Measurements from ENCODE around the gene TMUB1.
"Not testable (repeated sequence)": the region's sequence is repeated elsewhere in the genome, so short reads cannot be mapped to it uniquely, and the experiment has no call there.

The TMUB1 gene

DNA sequence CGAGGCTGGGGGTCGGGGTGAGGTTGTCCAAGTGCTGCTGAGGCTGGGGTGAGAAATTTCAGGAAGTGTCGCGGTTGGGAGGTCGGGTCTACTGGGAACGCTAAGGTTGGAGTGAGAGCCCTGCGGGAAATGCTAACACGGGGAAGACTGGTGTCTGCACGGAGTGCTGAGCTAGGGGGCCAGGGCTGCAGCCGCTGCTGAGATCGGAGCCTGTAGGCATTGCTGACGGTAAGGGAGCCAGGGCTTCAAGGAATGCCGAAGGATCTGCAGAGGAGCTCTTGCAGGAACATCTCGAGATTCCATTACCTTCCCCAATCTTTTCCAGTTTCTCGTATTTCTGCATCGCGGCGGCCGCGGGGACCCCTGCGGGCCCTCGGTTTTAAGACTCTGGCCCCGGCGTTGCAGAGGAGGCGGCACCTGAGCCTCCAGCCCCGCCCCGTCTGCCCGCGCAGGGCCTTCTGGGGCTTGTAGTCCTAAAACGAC is 25.7 kb downstream of the TMUB1 start, which contains the start of gene CDK5:
Gene CDK5 (minus strand): TSS at position 392 of the 483 bp plus-strand sequence. CDS start 49 bp downstream, at position 343.
- DNase-seq (ENCODE audit: low read depth in 2 of 2, low spot score in 1 of 2): no peak

DNA sequence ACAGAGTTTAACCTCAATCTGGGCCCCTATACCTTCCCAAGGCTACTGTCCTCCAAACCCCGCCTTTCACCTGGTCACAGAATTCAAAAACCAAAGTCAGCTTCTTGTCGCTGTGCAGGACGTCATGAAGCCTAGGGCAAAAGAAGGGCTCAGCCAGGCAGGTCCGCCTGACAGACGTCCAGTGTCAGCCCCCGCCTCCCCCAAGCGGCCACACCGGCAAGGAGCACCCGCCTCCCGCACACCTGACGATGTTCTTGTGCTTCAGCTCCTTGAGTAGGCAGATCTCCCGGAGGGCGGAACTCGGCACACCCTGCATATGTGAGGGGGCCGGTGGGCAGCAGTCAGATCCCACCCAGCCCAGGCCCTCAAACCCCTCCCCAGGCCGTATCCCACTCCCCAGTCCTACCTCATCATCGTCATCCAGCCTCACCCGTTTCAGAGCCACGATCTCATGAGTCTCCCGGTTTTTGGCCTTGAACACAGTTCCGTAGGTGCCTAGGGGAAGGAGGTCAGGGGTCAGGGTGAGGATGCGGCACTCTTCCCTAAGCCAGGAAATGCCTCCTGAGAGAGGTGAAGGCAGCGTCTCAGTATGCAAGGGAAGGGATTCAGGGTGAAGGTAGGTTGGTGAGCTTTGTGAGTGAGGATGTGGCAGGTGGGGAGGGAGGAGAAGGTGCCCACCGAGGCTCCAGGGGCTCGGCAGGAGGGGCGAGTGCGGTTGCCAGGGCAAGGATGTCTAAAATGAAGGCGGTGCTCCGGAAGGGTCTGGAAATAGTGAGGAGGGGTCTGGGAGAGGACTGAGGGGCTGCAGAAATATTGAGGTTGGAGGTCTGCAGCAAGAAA is 26.4 kb downstream of the TMUB1 start:
- DNase-seq (ENCODE audit: low read depth in 2 of 2, low spot score in 1 of 2): no peak

DNA sequence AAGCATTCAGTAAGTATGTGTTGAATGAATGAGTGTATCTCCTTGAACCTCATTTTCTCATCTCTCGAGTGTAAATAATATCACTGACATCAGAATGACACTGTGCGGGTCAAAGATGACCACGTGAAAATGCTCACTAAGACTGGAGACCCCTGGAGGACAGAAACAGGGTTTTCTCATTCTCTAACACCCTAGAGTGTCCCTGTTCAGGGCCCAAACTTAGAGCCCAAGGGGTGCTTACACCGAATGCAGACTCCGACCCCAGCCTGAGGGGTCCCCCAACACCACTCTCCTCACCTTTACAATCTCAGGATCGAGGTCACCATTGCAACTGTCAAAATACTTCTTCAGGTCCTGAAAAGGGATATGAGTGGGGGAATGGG is 27.0 kb downstream of the TMUB1 start:
- DNase-seq (ENCODE audit: low read depth in 2 of 2, low spot score in 1 of 2): no peak

DNA sequence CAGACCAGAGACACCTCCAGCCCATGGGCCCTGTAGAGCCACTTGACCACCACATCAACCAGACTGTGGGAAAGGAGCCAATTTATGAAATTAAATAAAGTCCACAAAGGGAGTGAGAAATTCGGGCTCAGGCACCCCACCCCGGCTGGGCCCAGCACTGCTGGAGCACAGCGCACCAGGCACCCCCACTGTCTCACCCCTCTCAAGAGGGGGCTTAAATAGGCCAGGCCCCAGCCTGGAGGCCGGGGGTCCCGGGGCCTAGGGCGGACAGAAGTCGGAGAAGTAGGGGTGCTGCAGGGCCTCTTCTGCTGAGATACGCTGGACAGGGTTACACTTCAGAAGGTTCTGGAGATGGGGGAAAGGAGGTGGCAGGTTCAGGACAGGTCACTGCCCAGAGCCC is 29.5 kb downstream of the TMUB1 start:
- DNase-seq (ENCODE audit: low read depth in 2 of 2, low spot score in 1 of 2): no peak

DNA sequence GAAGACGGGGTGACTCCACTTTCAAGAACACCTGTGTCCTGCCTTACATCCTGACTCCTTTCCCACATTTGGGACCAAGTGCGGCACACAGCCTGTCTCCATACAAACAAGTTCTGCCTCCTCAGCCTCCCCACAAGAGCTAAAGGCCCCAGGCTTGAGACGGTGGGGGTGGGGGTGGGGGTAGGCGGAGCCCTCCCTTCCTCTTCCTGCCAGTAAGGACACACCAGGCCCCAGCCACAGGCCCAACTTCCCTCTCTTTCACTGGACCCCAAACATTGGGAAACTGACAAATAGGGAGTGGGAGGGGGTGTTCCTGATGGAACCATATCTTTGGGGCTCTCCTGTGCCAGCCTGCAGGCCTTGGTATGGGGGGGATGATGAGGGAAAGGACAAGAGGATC is 30.2 kb downstream of the TMUB1 start:
- DNase-seq (ENCODE audit: low read depth in 2 of 2, low spot score in 1 of 2): no peak

DNA sequence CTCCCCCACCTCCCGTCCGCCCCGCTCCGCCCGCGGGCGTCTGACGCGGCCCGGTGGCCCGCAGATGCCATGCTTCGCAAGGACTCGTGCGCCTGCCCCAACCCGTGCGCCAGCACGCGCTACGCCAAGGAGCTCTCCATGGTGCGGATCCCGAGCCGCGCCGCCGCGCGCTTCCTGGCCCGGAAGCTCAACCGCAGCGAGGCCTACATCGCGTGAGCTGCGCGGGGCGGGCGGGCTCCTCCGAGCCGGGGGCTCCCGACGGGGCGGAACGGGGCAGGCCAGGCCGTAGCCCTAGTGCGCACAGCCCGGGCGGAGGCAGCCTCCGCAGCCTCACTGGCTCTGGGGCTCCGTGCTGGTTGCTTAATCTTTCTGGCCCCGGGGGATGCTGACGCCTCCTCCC is 32.2 kb downstream of the TMUB1 start:
- no peak for DNase-seq (ENCODE audit: low read depth in 2 of 2, low spot score in 1 of 2)

DNA sequence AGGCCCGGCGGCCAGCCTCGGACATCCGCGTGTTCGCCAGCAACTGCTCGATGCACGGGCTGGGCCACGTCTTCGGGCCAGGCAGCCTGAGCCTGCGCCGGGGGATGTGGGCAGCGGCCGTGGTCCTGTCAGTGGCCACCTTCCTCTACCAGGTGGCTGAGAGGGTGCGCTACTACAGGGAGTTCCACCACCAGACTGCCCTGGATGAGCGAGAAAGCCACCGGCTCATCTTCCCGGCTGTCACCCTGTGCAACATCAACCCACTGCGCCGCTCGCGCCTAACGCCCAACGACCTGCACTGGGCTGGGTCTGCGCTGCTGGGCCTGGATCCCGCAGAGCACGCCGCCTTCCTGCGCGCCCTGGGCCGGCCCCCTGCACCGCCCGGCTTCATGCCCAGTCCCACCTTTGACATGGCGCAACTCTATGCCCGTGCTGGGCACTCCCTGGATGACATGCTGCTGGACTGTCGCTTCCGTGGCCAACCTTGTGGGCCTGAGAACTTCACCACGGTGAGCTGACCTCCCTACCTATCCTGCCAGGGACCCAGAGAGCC is 34.3 kb downstream of the TMUB1 start:
- DNase-seq (ENCODE audit: low read depth in 2 of 2, low spot score in 1 of 2): no peak

DNA sequence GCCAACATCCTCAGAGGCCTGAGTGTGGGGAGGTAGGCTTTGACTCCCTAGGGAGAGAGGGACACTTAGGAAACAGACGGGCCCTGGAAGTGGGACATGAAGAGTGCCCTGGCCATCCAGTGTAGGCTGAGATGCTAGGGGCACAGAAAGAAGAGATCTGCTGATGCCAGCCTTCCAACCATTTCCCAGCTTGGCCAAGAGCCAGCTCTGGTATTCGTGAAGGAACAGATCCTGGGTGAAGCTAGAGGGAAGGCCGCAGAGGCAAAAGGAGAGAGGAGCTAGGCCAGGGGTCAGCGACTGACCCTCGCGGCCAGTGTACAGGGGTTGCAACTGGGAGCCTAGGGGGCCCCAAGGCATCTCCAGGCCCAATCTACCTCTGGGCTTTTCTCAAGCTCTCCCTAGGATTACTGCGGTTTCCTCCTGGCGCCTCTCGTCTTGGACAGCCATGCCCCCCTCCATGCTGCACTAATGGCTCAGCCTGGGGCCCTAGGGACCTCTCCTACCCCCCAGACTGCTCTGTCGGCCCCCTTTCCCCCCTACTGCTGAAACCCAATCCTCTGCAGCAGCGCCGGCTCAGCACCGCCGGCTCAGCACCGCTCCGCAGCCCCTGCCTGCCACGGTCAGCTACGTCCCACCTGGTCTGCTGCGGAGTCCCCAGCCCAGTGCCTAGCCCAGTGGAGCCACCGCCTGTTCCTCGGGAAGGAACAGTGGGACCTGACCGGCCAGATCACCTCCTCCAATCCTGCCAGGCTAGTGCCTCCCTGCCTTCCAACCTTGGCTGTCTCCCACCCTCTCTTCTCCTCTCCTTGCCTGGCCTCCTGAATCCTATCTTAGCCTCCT is 35.1 kb downstream of the TMUB1 start, which contains the start of gene ASIC3:
Gene ASIC3 (plus strand): TSS at position 556 of the 840 bp plus-strand sequence. CDS start 355 bp downstream, outside the sequence.
- DNase-seq (ENCODE audit: low read depth in 2 of 2, low spot score in 1 of 2): no peak

DNA sequence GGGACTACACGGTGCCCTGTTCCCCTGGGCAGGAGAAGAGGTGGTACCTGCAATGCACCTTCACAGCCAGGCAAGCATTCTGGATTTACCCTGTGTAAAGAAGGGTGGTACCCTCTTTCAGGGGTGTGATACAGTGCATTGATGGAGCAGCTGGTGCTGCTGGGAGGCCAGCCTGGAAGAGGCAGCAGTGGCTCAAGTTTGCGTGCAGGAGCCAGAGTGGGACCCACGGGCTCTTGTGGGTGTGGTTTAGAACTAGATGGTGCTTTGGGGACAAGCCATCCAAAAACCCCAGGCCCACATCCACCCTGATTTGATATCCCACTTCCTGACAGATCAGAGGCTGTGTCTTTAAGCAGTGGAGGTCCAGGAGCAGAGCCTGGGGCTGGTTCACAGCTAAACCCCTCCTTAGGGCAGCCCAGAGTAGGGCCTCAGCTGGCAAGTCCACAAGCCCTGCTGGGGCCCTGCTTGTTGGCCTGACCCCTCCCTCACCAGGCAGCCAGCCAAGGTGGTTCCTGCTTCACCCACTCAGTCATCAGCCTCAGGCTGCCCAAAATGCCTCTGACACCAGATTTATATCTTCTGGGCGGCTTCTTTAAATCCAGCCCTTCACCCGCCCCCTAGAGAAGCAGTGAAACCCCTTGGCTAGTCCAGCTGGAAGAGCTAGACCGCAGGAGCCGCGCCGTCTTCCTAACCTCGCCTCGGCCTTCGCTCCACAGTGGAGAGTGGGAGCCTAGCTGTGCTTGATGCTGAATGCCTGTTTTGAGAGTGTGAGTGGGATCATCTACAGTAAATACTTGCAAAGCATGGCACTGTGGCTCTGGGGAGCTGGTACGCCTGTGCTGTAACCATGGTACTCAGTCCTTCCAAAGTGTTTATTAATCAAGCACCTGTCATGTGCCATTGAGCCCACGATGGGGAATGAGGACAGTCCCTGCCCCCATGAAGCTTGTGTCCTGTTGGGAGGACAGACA is 36.4 kb downstream of the TMUB1 start:
- no peak for DNase-seq (ENCODE audit: low read depth in 2 of 2, low spot score in 1 of 2)

DNA sequence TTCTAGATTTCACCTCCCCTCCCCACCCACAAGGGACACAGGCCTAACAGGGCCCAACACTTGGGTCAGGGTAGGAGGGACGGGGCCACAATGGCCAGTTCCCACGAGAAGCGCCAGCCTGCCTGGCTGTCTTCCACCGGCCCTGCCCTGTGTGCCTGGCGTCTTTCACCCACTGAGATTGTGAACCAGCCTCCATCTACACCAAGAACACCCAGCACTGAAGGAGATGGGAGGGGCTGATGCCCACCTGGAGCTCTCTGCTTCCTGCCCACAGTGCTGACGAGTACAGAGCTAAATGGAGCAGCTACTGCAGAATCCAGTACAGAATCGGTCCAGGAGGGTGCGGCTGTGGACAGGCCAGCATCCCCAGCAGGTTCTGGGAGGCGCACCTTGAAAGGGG is 37.3 kb downstream of the TMUB1 start:
- no peak for DNase-seq (ENCODE audit: low read depth in 2 of 2, low spot score in 1 of 2)

DNA sequence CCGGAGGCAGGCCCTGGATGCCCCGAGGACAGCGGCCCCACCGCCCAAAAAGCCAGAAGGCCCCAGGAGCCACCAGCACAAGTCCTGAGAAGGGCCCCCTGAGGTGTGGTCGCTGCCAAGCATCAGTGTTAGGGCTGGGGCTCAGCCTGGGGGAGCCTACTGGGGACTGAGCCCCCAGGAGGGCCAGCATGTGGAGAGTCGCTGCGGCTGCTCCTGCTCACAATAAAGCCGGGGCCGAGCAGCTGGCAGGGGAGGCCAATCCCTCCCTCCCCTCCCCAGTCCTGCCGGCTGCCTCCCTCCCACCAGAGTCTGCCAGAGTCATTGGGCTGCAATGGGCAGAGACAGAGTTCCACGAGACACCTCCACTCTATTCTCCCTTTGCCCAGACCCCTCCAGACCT is 38.0 kb downstream of the TMUB1 start:
- no peak for DNase-seq (ENCODE audit: low read depth in 2 of 2, low spot score in 1 of 2)

DNA sequence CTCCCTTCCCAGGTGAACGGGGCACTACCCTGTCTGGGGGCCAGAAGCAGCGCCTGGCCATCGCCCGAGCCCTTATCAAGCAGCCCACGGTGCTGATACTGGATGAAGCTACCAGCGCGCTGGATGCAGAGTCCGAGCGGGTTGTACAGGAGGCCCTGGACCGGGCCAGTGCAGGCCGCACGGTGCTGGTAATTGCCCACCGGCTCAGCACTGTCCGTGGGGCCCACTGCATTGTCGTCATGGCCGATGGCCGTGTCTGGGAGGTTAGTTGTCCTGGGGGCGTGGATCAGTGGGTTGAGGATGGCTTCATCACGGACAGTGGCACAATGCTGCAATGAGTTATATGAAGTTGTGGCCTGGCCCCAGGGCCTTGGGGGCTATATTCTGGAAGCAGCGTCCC is 39.3 kb downstream of the TMUB1 start:
- DNase-seq (ENCODE audit: low read depth in 2 of 2, low spot score in 1 of 2): no peak

DNA sequence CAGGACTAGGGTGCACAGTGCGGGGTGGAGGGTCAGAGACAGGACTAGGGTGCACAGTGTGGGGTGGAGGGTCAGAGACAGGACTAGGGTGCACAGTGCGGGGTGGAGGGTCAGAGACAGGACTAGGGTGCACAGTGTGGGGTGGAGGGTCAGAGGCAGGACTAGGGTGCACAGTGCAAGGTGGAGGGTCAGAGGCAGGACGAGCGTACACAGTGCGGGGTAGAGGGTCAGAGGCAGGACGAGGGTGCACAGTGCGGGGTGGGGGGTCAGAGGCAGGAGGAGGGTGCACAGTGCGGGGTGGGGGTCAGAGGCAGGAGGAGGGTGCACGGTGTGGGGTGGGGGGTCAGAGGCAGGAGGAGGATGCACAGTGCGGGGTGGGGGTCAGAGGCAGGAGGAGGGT is 39.8 kb downstream of the TMUB1 start:
- not testable (repeated sequence) for DNase-seq (ENCODE audit: low read depth in 2 of 2, low spot score in 1 of 2)

DNA sequence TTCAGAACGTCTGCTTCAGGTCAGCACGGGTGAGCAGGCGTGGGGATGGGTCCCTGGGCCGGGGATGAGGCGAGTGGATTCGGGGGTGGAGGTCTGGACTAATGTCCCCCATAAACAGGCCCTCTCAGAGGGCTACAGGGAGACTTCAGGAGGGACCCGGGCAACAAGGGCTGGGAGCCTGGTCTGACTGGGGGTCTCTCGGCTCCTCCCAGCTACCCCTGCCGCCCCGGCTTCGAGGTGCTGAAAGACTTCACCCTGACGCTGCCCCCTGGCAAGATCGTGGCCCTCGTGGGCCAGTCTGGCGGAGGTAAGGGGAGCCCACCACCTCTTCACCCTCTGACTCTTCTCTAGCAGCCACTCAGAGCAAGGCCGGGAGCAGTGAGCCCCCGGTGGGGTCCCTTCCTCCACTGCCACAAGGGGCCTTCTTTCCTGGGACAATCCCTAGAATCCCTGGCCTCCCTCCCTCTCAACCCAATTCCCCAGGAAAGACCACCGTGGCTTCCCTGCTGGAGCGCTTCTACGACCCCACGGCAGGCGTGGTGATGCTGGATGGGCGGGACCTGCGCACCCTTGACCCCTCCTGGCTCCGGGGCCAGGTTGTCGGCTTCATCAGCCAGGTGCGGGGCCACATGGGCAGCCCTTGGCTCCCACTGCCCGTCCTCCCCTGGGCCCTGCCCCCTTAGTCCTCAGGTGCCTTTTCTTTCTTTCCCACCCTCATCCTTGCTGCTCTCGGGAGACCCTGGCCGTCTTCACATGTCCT is 42.5 kb downstream of the TMUB1 start:
- DNase-seq (ENCODE audit: low read depth in 2 of 2, low spot score in 1 of 2): no peak

DNA sequence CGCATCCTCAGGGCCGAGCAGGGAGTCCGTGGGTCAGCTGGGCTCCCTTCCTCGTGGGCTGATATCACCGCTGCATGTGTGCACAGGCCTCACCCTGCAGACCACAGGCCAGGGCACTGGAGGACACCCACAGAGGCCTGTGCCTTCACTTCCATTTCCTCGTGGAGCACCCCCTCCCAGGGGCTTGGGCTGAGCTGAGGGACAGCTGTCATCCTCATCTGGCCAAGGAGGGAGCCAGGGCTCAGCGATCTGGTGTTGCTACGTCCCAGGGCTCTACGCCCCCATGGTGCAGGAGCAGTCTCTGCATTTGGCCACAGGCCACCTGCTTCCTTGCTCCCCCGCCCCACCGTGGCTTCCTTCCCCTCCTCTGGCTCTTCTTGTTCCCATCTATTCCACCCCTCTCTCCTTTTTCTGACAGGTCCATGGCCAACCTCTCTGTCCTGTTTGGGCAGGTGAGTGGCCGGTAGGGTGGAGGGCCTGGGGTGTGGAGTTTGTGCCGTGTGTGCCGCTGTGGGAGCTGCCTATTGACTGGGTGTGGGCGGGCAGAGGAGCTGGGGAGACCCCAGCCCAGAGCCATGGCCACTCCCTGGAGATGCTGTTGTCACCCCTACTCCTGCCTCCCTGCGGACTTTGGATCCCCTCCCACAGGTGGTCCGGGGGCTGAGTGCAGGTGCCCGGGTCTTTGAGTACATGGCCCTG is 43.3 kb downstream of the TMUB1 start:
- no peak for DNase-seq (ENCODE audit: low read depth in 2 of 2, low spot score in 1 of 2)

DNA sequence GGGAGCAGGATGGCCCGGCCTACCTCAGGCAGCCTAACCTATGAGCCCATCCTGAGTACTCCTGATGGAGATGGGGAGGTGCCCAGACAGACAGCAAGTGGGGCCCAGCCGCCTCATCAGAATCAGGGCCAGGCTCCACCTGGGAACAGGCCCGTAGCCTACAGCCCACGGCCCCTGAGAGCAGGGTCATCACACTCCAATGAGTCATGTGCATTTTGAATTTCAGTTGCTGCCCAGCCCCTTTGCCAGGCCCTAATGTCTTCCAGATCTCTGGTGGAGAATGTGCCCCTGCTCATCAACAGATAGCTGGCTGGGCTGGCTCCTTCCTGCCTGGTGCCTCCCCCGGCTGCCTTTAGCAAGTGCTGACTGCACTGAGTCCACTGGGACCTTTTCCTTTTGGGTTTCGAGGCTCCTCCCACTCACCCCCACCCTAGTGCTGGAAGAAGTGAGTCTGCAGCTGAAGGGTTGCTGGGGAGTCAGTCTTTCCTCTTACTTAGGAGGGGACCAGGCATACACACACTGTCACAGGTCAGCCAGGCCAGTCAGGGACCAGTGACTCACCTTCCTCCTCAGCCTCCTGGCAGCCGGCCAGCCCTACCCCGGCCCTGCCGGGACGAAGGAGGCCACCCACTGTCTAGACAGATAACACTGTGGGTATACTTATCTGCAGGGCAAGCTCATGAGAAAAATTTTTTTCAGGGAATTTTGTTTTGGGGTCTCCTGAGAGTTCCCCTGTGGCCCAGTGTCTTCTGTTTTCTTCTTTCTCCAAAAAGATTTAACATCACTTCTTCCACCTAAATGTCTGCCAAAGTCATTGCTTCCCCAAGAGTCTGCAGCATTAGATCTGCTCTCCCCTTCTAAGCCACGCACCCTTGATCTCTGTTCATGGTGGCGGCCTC is 44.1 kb downstream of the TMUB1 start:
- DNase-seq (ENCODE audit: low read depth in 2 of 2, low spot score in 1 of 2): no peak

DNA sequence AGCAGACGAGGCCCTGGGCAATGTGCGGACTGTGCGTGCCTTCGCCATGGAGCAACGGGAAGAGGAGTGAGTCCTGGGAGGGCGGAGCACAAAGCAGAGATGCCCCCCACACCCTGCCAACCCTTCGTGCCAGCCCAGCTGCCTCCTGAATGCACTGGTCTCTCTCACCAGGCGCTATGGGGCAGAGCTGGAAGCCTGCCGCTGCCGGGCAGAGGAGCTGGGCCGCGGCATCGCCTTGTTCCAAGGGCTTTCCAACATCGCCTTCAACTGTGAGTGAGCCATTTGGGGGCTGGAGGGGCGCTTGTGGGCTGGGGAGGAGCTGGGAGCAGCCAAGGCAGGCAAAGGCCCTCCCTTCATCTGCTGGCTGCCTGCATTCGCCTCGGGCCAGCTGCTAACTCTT is 47.4 kb downstream of the TMUB1 start:
- no peak for DNase-seq (ENCODE audit: low read depth in 2 of 2, low spot score in 1 of 2)

DNA sequence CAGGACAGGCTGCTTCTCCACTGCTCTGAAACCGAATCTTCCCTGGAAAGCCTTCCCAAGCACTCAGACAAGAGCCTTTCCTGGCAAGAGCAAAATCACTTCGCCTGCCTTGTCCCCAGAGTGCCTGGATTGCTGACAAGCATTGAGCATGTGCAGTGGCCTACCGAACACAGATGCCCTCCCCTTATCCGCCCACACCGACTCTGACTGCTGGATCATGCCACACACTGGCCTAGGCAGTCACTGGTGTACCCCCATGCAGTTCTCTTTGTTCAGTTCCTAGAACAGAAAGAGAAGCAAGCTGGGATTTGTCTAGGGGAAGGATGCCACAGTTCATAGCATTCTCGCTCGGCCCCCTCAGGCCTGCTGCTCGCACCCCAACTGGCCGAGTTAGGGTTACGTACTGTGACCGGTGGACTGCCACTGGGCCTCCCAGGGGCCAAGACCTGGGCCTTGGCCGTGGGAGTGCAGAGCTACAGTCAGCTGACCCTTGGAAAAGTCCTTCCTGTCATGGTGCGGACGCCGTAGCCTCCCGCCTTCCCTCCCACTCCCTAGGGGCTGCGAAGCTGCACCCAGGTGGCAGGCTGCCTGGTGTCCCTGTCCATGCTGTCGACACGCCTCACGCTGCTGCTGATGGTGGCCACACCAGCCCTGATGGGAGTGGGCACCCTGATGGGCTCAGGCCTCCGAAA is 48.1 kb downstream of the TMUB1 start:
- no peak for DNase-seq (ENCODE audit: low read depth in 2 of 2, low spot score in 1 of 2)
